Testis (tissue), 2 donors: ENCODE results near the gene SP2.

Experiments used
- CTCF ChIP-seq, 3 experiments: fragments of 450-650 bp in 2 of 3; fragments of 200-600 bp in 1 of 3; sonication (generic) in 1 of 3; IDR thresholded peaks; one replicate each; pipeline ENCODE4 v1.5.1; 2016 to 2019; ENCODE audit warnings: antibody characterized with exemption in 3 of 3, mild to moderate bottlenecking in 2 of 3, moderate library complexity in 1 of 3
- POLR2A ChIP-seq: fragments of 450-650 bp; IDR thresholded peaks from one replicate; pipeline ENCODE4 v1.6.1; 2017; ENCODE audit warnings: antibody characterized with exemption, mild to moderate bottlenecking, moderate library complexity

DNA sequence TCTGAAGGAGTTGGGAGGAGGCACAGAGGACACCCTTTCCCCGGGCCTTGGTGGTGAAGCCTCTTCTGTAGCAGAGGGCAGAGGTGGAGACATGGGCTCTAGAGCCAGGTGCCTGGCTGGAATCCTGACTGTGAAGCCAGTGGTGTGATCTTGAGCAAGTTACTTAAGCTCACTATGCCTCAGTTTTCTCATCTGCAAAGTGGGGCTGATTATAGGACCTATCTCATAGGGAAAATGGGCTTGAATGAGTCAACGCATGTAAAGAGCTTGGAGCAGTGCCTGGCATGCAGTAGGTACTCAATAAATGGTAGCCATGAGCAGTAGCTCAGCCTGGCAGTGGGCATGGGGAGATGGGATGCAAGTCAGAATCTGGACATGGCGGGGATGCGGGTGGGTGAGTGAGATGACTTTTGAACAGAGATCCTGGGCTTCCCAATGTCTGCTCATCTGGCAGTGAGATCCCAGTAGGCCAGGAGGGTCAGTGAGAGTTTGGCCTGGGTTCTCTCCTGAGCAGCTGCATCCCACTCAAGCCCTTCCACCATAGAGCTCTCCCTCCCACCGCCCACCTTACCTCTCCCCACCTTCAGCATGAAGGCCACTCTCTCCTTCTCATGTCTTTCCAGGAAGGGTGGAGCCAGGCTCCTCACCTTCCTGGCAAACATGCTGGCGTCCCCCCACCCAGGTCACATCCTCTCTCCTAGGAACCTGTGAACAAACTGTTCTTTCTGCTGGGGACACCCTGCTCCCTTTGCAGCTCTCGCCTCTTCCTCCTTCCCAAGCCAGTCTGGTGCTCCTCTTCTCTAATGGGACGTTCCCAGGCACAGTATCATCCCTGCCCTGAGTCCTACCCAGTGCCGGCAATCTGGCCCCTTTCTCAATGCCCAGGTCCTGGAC lies 13.1 kb upstream of the SP2 start:
- TF ChIP-seq CTCF (IDR thresholded peaks at IDR 0.05) (no peak), POLR2A (no peak)
